GM12892 (cell line): ENCODE data around the gene AMBP.

Source experiments
- POLR2A ChIP-seq: IDR thresholded peaks from 2 replicates; pipeline ENCODE4 v1.6.1; 2011; ENCODE audit warnings: low read depth, low read length, control low read depth
- POLR2AphosphoS5 ChIP-seq: IDR thresholded peaks from 2 replicates; pipeline ENCODE4 v1.6.1; 2011; ENCODE audit warnings: low read depth, low read length, control low read depth
- TAF1 ChIP-seq: IDR thresholded peaks from 2 replicates; pipeline ENCODE4 v1.6.1; 2011; ENCODE audit warnings: low read depth, mild to moderate bottlenecking, control low read depth, low read length, borderline replicate concordance

GRCh38 chr9:114025760-114026159 lies 52.3 kb downstream of the AMBP start:
- no peak for TF ChIP-seq POLR2A
- TF ChIP-seq POLR2AphosphoS5: no peak
- no peak for TF ChIP-seq TAF1
